ENCODE data around the gene SCNM1. TPM values are rescaled to one million over a fixed set of nuclear protein-coding genes. Genes with fewer than 3 reads are reported as not detected.
"Not testable (repeated sequence)": the region's sequence is repeated elsewhere in the genome, so short reads cannot be mapped to it uniquely, and the experiment has no call there.

The SCNM1 gene
- total and polyA plus RNA-seq, 4 donors = 30.0 to 73.8 (median 41.0) TPM

GRCh38 chr1:151198254-151199127, 32.5 kb downstream of the SCNM1 start, which contains the start of gene PIP5K1A:
TSS of gene PIP5K1A (plus strand) at chr1:151198552. CDS start at chr1:151198997, 445 bp downstream.
- H3K36me3 ChIP-seq (ENCODE audit: control insufficient read depth in 4 of 4, insufficient read depth in 4 of 4, low read length in 4 of 4) = peaks cover 0 to 7% (median 5%) of the 10 kb centered on the region in 4 donors
- peak within 1 kb of the TSS; percentile 80 for H3K4me3 ChIP-seq
- no peaks in the 10 kb centered on the region for H3K27me3 ChIP-seq (ENCODE audit: control insufficient read depth in 3 of 3, insufficient read depth in 3 of 3, low read length in 2 of 3)
- H3K9me3 ChIP-seq (ENCODE audit: control insufficient read depth in 4 of 4, insufficient read depth in 3 of 4, low read length in 3 of 4) = no peaks in the 10 kb centered on the region
- TF ChIP-seq, protein P1, sequence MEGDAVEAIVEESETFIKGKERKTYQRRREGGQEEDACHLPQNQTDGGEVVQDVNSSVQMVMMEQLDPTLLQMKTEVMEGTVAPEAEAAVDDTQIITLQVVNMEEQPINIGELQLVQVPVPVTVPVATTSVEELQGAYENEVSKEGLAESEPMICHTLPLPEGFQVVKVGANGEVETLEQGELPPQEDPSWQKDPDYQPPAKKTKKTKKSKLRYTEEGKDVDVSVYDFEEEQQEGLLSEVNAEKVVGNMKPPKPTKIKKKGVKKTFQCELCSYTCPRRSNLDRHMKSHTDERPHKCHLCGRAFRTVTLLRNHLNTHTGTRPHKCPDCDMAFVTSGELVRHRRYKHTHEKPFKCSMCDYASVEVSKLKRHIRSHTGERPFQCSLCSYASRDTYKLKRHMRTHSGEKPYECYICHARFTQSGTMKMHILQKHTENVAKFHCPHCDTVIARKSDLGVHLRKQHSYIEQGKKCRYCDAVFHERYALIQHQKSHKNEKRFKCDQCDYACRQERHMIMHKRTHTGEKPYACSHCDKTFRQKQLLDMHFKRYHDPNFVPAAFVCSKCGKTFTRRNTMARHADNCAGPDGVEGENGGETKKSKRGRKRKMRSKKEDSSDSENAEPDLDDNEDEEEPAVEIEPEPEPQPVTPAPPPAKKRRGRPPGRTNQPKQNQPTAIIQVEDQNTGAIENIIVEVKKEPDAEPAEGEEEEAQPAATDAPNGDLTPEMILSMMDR (IDR thresholded peaks at IDR 0.05; ENCODE audit: control extremely low read depth, extremely low read depth) = no peak
- DNase-seq = peak; percentile 98 to 99 (median 99)
- peak; percentile 93 for ATAC-seq (ENCODE audit: insufficient read depth, low FRiP score)
- peak within 1 kb of the TSS; percentile 87 to 94 for H3K27ac ChIP-seq (ENCODE audit: low read depth in 1 of 2, low read length in 1 of 2)
- 0% methylated on average over 59 to 60 of the region's 60 CpGs for WGBS, 2 donors
- H3K4me1 ChIP-seq (ENCODE audit: control insufficient read depth in 5 of 5, insufficient read depth in 5 of 5, low read length in 5 of 5) = peaks cover 0 to 20% (median 3%) of the 10 kb centered on the region in 5 donors
- peak within 1 kb of the TSS; percentile 90 to 96 for H3K9ac ChIP-seq (ENCODE audit: insufficient read depth in 1 of 2, low read length in 2 of 2)

GRCh38 chr1:151199873-151200581, 34.1 kb downstream of the SCNM1 start:
- H3K27me3 ChIP-seq (ENCODE audit: control insufficient read depth in 3 of 3, insufficient read depth in 3 of 3, low read length in 2 of 3) = no peaks in the 10 kb centered on the region
- peaks cover 0 to 23% (median 3%) of the 10 kb centered on the region in 5 donors for H3K4me1 ChIP-seq (ENCODE audit: control insufficient read depth in 5 of 5, insufficient read depth in 5 of 5, low read length in 5 of 5)
- ATAC-seq (ENCODE audit: insufficient read depth, low FRiP score) (no peak), DNase-seq (peak; percentile 18 to 67 (median 54))
- WGBS, 2 donors = 26 to 62% methylated on average over 11 of the region's 11 CpGs
- peaks cover 0 to 7% (median 5%) of the 10 kb centered on the region in 4 donors for H3K36me3 ChIP-seq (ENCODE audit: control insufficient read depth in 4 of 4, insufficient read depth in 4 of 4, low read length in 4 of 4)
- no peaks in the 10 kb centered on the region for H3K9me3 ChIP-seq (ENCODE audit: control insufficient read depth in 4 of 4, insufficient read depth in 3 of 4, low read length in 3 of 4)
- TF ChIP-seq, protein P1 (IDR thresholded peaks at IDR 0.05; ENCODE audit: control extremely low read depth, extremely low read depth) = no peak
- H3K27ac ChIP-seq (ENCODE audit: low read depth in 1 of 2, low read length in 1 of 2) = peak overlapping the region; percentile 70 to 87
- H3K4me3 ChIP-seq = peak overlapping the region; percentile 80
- H3K9ac ChIP-seq (ENCODE audit: insufficient read depth in 1 of 2, low read length in 2 of 2) = peak overlapping the region; percentile 90 to 96

- Histone ChIP-seq H3K4me1 (ENCODE audit: control insufficient read depth in 5 of 5, insufficient read depth in 5 of 5, low read length in 5 of 5) (peaks cover 0 to 16% (median 1%) of the 10 kb centered on the region in 5 donors), H3K36me3 (ENCODE audit: control insufficient read depth in 4 of 4, insufficient read depth in 4 of 4, low read length in 4 of 4) (peaks cover 5 to 25% (median 12%) of the 10 kb centered on the region in 4 donors)
- H3K9me3 ChIP-seq (ENCODE audit: control insufficient read depth in 4 of 4, insufficient read depth in 3 of 4, low read length in 3 of 4); DNase-seq; H3K4me3 ChIP-seq; H3K27me3 ChIP-seq (ENCODE audit: control insufficient read depth in 3 of 3, insufficient read depth in 3 of 3, low read length in 2 of 3); ATAC-seq (ENCODE audit: insufficient read depth, low FRiP score); H3K27ac ChIP-seq (ENCODE audit: low read depth in 1 of 2, low read length in 1 of 2); H3K9ac ChIP-seq (ENCODE audit: insufficient read depth in 1 of 2, low read length in 2 of 2): not testable (repeated sequence)
- 94 to 96% methylated on average over 12 of the region's 12 CpGs for WGBS, 2 donors
Measured at GRCh38 chr1:151205381-151205965, 39.5 kb downstream of the SCNM1 start.
